Neural progenitor cell (in vitro differentiated cells): ENCODE results near the gene CCS. TPM values are rescaled to one million over a fixed set of nuclear protein-coding genes. Genes with fewer than 3 reads are reported as not detected.

Source experiments
- DNase-seq: peaks from one replicate; pipeline ENCODE4 v3.0.0-alpha.2; 2016; ENCODE audit warnings: low spot score
- H2AFZ ChIP-seq: fragments of 200-600 bp; sonication (generic); replicated peaks from 2 replicates; pipeline ENCODE4 v1.6.1; 2016; ENCODE audit warnings: antibody characterized with exemption
- H3F3A ChIP-seq: fragments of 200-600 bp; sonication (generic); 2 replicates; pipeline ENCODE4 v1.6.1; 2016; ENCODE audit warnings: antibody characterized with exemption, low read depth
- H3K27ac ChIP-seq: fragments of 200-600 bp; sonication (generic); 2 replicates; pipeline ENCODE4 v1.5.1; 2016; ENCODE audit warnings: mild to moderate bottlenecking
- H3K27me3 ChIP-seq: fragments of 200-600 bp; sonication (generic); 2 replicates; pipeline ENCODE4 v1.6.1; 2016; ENCODE audit warnings: mild to moderate bottlenecking, moderate library complexity
- H3K36me3 ChIP-seq: fragments of 200-600 bp; sonication (generic); 2 replicates; pipeline ENCODE4 v1.5.1; 2016
- H3K4me1 ChIP-seq: fragments of 200-600 bp; sonication (generic); 2 replicates; pipeline ENCODE4 v1.6.1; 2016; ENCODE audit warnings: mixed run types
- H3K4me2 ChIP-seq: fragments of 200-600 bp; sonication (generic); 2 replicates; pipeline ENCODE4 v1.6.1; 2016
- H3K4me3 ChIP-seq: fragments of 200-600 bp; sonication (generic); 2 replicates; pipeline ENCODE4 v1.5.1; 2016
- H3K79me2 ChIP-seq: fragments of 200-600 bp; sonication (generic); 2 replicates; pipeline ENCODE4 v1.6.1; 2016; ENCODE audit warnings: low read depth
- H3K9ac ChIP-seq: fragments of 200-600 bp; sonication (generic); 2 replicates; pipeline ENCODE4 v1.6.1; 2016
- H3K9me3 ChIP-seq: fragments of 200-600 bp; sonication (generic); 2 replicates; pipeline ENCODE4 v1.5.1; 2016; ENCODE audit warnings: low read depth
- H4K20me1 ChIP-seq: fragments of 200-600 bp; sonication (generic); 2 replicates; pipeline ENCODE4 v1.6.1; 2016; ENCODE audit warnings: low read depth
- H3K27ac Mint-ChIP-seq: 3 replicates; pipeline ENCODE4 v1.8.0; 2021; ENCODE audit warnings: mixed read lengths
- H3K27me3 Mint-ChIP-seq: 2 replicates; pipeline ENCODE4 v1.8.0; 2022; ENCODE audit warnings: low read depth, mild to moderate bottlenecking, inconsistent platforms, moderate library complexity, mixed read lengths; ENCODE audit not compliant: insufficient read depth
- H3K36me3 Mint-ChIP-seq: 3 replicates; pipeline ENCODE4 v1.8.0; 2021; ENCODE audit warnings: mixed read lengths
- H3K4me1 Mint-ChIP-seq: 3 replicates; pipeline ENCODE4 v1.8.0; 2021; ENCODE audit warnings: mixed read lengths
- H3K4me3 Mint-ChIP-seq: 3 replicates; pipeline ENCODE4 v1.8.0; 2021; ENCODE audit warnings: mild to moderate bottlenecking, moderate library complexity, mixed read lengths
- H3K9me3 Mint-ChIP-seq: 3 replicates; pipeline ENCODE4 v1.8.0; 2020; ENCODE audit warnings: mixed read lengths
- CTCF ChIP-seq: fragments of 200-600 bp; sonication (generic); IDR thresholded peaks from 2 replicates; pipeline ENCODE4 v1.5.1; 2017; ENCODE audit warnings: antibody characterized with exemption, mild to moderate bottlenecking
- EZH2 ChIP-seq: fragments of 200-600 bp; sonication (generic); IDR thresholded peaks from 2 replicates; pipeline ENCODE4 v1.6.1; 2017; ENCODE audit warnings: antibody characterized with exemption, mild to moderate bottlenecking, moderate library complexity
- EZH2phosphoT487 ChIP-seq: fragments of 200-600 bp; sonication (generic); IDR thresholded peaks from 2 replicates; pipeline ENCODE4 v1.6.1; 2017; ENCODE audit warnings: antibody characterized with exemption
- total RNA-seq: library from RNA; depleted of rRNA; stranded (reverse); fragments of >200 nt; gene quantifications from 2 replicates; pipeline ENCODE4 v1.2.3, GENCODE V29; 2015; ENCODE audit warnings: low replicate concordance

Gene CCS
- total RNA-seq, 1 donor from 2014 or later = 44.3 TPM

- no peak for DNase-seq
- Histone ChIP-seq H3F3A (peaks cover 14% of the 10 kb centered on the region), H3K27ac (no peak overlapping the region), H3K36me3 (no peaks in the 10 kb centered on the region), H3K9me3 (no peaks in the 10 kb centered on the region), H3K9ac (no peak overlapping the region), H3K27me3 (no peaks in the 10 kb centered on the region), H3K79me2 (no peaks in the 10 kb centered on the region), H3K4me1 (peaks cover 16% of the 10 kb centered on the region), H4K20me1 (no peaks in the 10 kb centered on the region), H3K4me2 (no peak overlapping the region), H3K4me3 (no peak overlapping the region), H2AFZ (no peak overlapping the region)
- Mint-ChIP-seq H3K27ac (no peak overlapping the region), H3K36me3 (no peaks in the 10 kb centered on the region), H3K4me1 (peaks cover 13% of the 10 kb centered on the region), H3K27me3 (peaks cover 2% of the 10 kb centered on the region), H3K9me3 (no peaks in the 10 kb centered on the region), H3K4me3 (no peak overlapping the region)
- TF ChIP-seq EZH2phosphoT487 (no peak), EZH2 (no peak), CTCF (no peak)
Observed at GRCh38 chr11:66567787-66568123, 25.2 kb upstream of the CCS start.

- no peak within 1 kb of the TSS for H3K27ac ChIP-seq
- H3K9me3 ChIP-seq = no peaks in the 10 kb centered on the region
- no peak for DNase-seq
- Mint-ChIP-seq H3K4me1 (peaks cover 13% of the 10 kb centered on the region), H3K27ac (no peak within 1 kb of the TSS), H3K4me3 (no peak within 1 kb of the TSS), H3K9me3 (no peaks in the 10 kb centered on the region), H3K27me3 (peaks cover 2% of the 10 kb centered on the region), H3K36me3 (no peaks in the 10 kb centered on the region)
- peaks cover 14% of the 10 kb centered on the region for H3F3A ChIP-seq
- H3K9ac ChIP-seq = no peak within 1 kb of the TSS
- no peak within 1 kb of the TSS for H3K4me3 ChIP-seq
- H3K4me2 ChIP-seq = no peak within 1 kb of the TSS
- H3K36me3 ChIP-seq = no peaks in the 10 kb centered on the region
- H3K4me1 ChIP-seq = peaks cover 16% of the 10 kb centered on the region
- H2AFZ ChIP-seq = no peak within 1 kb of the TSS
- H3K79me2 ChIP-seq = no peaks in the 10 kb centered on the region
- TF ChIP-seq EZH2 (no peak), CTCF (no peak), EZH2phosphoT487 (no peak)
- no peaks in the 10 kb centered on the region for H4K20me1 ChIP-seq
- H3K27me3 ChIP-seq = no peaks in the 10 kb centered on the region
Observed at GRCh38 chr11:66568124-66568916, 24.7 kb upstream of the CCS start, which contains the start of gene CTSF. TSS of gene CTSF (minus strand) at chr11:66568606. CDS start at chr11:66568486, 120 bp downstream.

- H3K27me3 Mint-ChIP-seq = peaks cover 7% of the 10 kb centered on the region
- Histone ChIP-seq H3K27ac (no peak overlapping the region), H4K20me1 (no peaks in the 10 kb centered on the region), H3K4me1 (peaks cover 16% of the 10 kb centered on the region), H3K79me2 (no peaks in the 10 kb centered on the region), H3K4me3 (no peak overlapping the region), H3K9ac (no peak overlapping the region), H3K36me3 (no peaks in the 10 kb centered on the region), H3K9me3 (no peaks in the 10 kb centered on the region), H3F3A (peaks cover 14% of the 10 kb centered on the region), H2AFZ (no peak overlapping the region), H3K4me2 (no peak overlapping the region), H3K27me3 (no peaks in the 10 kb centered on the region)
- no peak overlapping the region for H3K27ac Mint-ChIP-seq
- no peak for TF ChIP-seq CTCF
- no peak for TF ChIP-seq EZH2phosphoT487
- no peak for TF ChIP-seq EZH2
- H3K36me3 Mint-ChIP-seq = no peaks in the 10 kb centered on the region
- peaks cover 13% of the 10 kb centered on the region for H3K4me1 Mint-ChIP-seq
- no peak for DNase-seq
- H3K4me3 Mint-ChIP-seq = no peak overlapping the region
- peaks cover 6% of the 10 kb centered on the region for H3K9me3 Mint-ChIP-seq
Observed at GRCh38 chr11:66569076-66569475, 23.9 kb upstream of the CCS start.
